MCF 10A (cell line): Measurements from ENCODE around the gene CXCR4. TPM values are rescaled to one million over a fixed set of nuclear protein-coding genes. Genes with fewer than 3 reads are reported as not detected.

Source experiments
- Bru-seq: library from RNA; stranded (reverse); fragments of 400-500 nt; gene quantifications from one replicate; lab custom pipeline; 2021; lab: Mats Ljungman, UMichigan
- BruChase-seq, 2 experiments: library from RNA; stranded (reverse); fragments of 400-500 nt; gene quantifications; one replicate each; lab custom pipeline; 2021; lab: Mats Ljungman, UMichigan
- BruUV-seq: library from RNA; stranded (reverse); fragments of 400-500 nt; replicated peaks from 2 replicates; lab custom pipeline; 2021; lab: Mats Ljungman, UMichigan
- CTCF ChIA-PET: fragments of 300-600 bp; sonication (Branson Sonifier 250); formaldehyde crosslinking; extraction: SDS; loops from one replicate; lab custom pipeline; 2021; ENCODE audit warnings: antibody characterized with exemption, inconsistent platforms; lab: Yijun Ruan, JAX
- POLR2A ChIA-PET: fragments of 300-600, 350-650 bp; sonication (Branson Sonifier 250); formaldehyde crosslinking; extraction: SDS; loops from one replicate; lab custom pipeline; 2020; ENCODE audit warnings: antibody characterized with exemption, inconsistent platforms; lab: Yijun Ruan, JAX
- DNase-seq: peaks from one replicate; pipeline ENCODE4 v3.0.0-alpha.2; 2018; ENCODE audit not compliant: unreplicated experiment
- H3K27ac Mint-ChIP-seq: one replicate; pipeline ENCODE4 v1.8.0; 2022; ENCODE audit warnings: mild to moderate bottlenecking, low read depth, mixed read lengths; ENCODE audit not compliant: unreplicated experiment
- H3K27me3 Mint-ChIP-seq: one replicate; pipeline ENCODE4 v1.8.0; 2022; ENCODE audit warnings: mixed read lengths; ENCODE audit not compliant: insufficient read depth, unreplicated experiment
- H3K36me3 Mint-ChIP-seq: one replicate; pipeline ENCODE4 v1.8.0; 2022; ENCODE audit warnings: mild to moderate bottlenecking, moderate library complexity, mixed read lengths; ENCODE audit not compliant: insufficient read depth, unreplicated experiment
- H3K4me1 Mint-ChIP-seq: one replicate; pipeline ENCODE4 v1.8.0; 2022; ENCODE audit warnings: mixed read lengths; ENCODE audit not compliant: insufficient read depth, unreplicated experiment
- H3K4me3 Mint-ChIP-seq: one replicate; pipeline ENCODE4 v1.8.0; 2022; ENCODE audit warnings: mild to moderate bottlenecking, moderate library complexity, mixed read lengths; ENCODE audit not compliant: unreplicated experiment
- H3K9me3 Mint-ChIP-seq: one replicate; pipeline ENCODE4 v1.8.0; 2022; ENCODE audit warnings: mixed read lengths; ENCODE audit not compliant: unreplicated experiment
- CTCF ChIP-seq: fragments of 200-600 bp; IDR thresholded peaks from one replicate; pipeline ENCODE4 v1.8.0; 2022; ENCODE audit warnings: antibody characterized with exemption, mild to moderate bottlenecking; ENCODE audit not compliant: unreplicated experiment
- intact Hi-C: fragments of 100-400 bp; cut with micrococcal nuclease; formaldehyde crosslinking; loops from 2 replicates; pipeline ENCODE4 v1.14.1; 2022
- long read RNA-seq: library from polyadenylated mRNA; stranded (forward); transcript quantifications from one replicate; pipeline ENCODE4 v2.0.0, GENCODE V29; 2022
- total RNA-seq: library from RNA; stranded (reverse); gene quantifications from 2 replicates; pipeline ENCODE4 v1.2.3, GENCODE V29; 2022

CXCR4 gene
- total RNA-seq, result 0.54 and 1.1 TPM in 2 replicates
- percentile 28 among the genes with signal in this experiment for Bru-seq, nascent RNA
- percentile 13 among the genes with signal in this experiment for BruChase-seq, experiment 1, labeled RNA remaining after a 6-hour chase
- BruChase-seq, experiment 2, labeled RNA remaining after a 2-hour chase, result percentile 35 among the genes with signal in this experiment
- long read RNA-seq, partial matches to known transcripts, result 0 of 2 reads
- long read RNA-seq, other reads (novel, unspliced or antisense), result 0 of 2 reads

- Mint-ChIP-seq H3K36me3 (peaks cover 17% of the 10 kb centered on the region), H3K4me1 (peaks cover 15% of the 10 kb centered on the region), H3K27me3 (no peaks in the 10 kb centered on the region), H3K4me3 (peak within 1 kb of the TSS; percentile 87), H3K9me3 (no peaks in the 10 kb centered on the region), H3K27ac (no peak within 1 kb of the TSS)
- CTCF ChIA-PET, result interaction anchor here (1.2 kb wide), 1 partner anchor 266 kb away, joined by 4 read pairs; no protein-coding TSS in a partner anchor
- BruUV-seq, result no TSS peak
- no peak for TF ChIP-seq CTCF
- DNase-seq, result peak; percentile 38
- intact Hi-C loops, result loop anchor here (2.0 to 5.0 kb wide), 3 partner anchors 133 to 259 kb away; partner anchors contain the start of gene DARS1
- POLR2A ChIA-PET, result no interaction called here
Observed at GRCh38 chr2:136117909-136118818, at the start of gene CXCR4. TSS of gene CXCR4 (minus strand) at chr2:136118149. CDS start at chr2:136118060, 89 bp downstream.

DNA sequence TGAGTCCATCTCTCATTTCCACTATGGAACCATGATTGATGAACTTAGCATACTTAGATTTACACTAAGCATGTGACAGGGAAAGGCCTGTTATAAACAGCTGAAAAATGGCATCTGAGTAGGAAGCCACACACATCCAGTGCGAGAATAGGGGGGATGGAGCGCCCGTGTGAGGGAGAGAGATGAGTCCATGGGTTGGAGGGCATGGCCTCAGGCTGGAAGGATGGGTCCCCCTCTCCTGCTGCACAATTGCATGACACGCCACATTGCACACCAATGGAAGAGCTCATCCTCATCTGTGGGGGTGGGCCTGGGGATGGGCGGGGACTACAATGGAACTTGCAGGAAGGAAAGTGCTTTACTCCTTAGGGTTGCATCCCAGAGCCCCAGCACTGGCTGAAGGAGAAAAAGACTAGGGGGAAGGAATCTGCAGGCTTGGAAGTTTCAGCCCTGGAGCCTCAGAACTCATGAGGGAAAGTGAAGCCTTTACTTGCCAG is 46.4 kb upstream of the CXCR4 start:
- H3K27ac Mint-ChIP-seq, result no peak overlapping the region
- H3K9me3 Mint-ChIP-seq, result peaks cover 8% of the 10 kb centered on the region
- ChIA-PET POLR2A (no interaction called here), CTCF (interaction anchor here (1.2 kb wide), 1 partner anchor 20 kb away, joined by 3 read pairs; no protein-coding TSS in a partner anchor)
- intact Hi-C loops, result no loop called here
- H3K4me3 Mint-ChIP-seq, result no peak overlapping the region
- peaks cover 11% of the 10 kb centered on the region for H3K27me3 Mint-ChIP-seq
- no peaks in the 10 kb centered on the region for H3K4me1 Mint-ChIP-seq
- TF ChIP-seq CTCF, result no peak
- no peaks in the 10 kb centered on the region for H3K36me3 Mint-ChIP-seq
- BruUV-seq, result no TSS peak
- no peak for DNase-seq

- intact Hi-C loops, result no loop called here
- H3K27me3 Mint-ChIP-seq, result peaks cover 3% of the 10 kb centered on the region
- BruUV-seq, result no TSS peak
Observed at GRCh38 chr2:136162438-136162837, 44.5 kb upstream of the CXCR4 start.

More at GRCh38 chr2:136162438-136162837, 44.5 kb upstream of the CXCR4 start:
- POLR2A ChIA-PET, result interaction anchor here (0.6 kb wide), 2 partner anchors 13 to 85 kb away, joined by 3 read pairs; no protein-coding TSS in a partner anchor
- Mint-ChIP-seq H3K36me3 (no peaks in the 10 kb centered on the region), H3K4me1 (no peaks in the 10 kb centered on the region), H3K27ac (no peak overlapping the region), H3K9me3 (peaks cover 8% of the 10 kb centered on the region), H3K4me3 (no peak overlapping the region)
- CTCF ChIA-PET, result interaction anchor here (1.1 kb wide), 1 partner anchor 26 kb away, joined by 4 read pairs; no protein-coding TSS in a partner anchor
- DNase-seq, result no peak
- TF ChIP-seq CTCF, result no peak
